Fibroblast of pulmonary artery (primary cell): ENCODE results near the gene AKR1B15.

Experiments
- DNase-seq: peaks from one replicate; pipeline ENCODE4 v3.0.0-alpha.2; 2010; ENCODE audit warnings: low read depth
- H3K4me3 ChIP-seq: replicated peaks from 2 replicates; pipeline ENCODE4 v1.5.1; 2011; ENCODE audit warnings: low read depth, mild to moderate bottlenecking, control low read depth, low read length, moderate library complexity
- CTCF ChIP-seq: IDR thresholded peaks from 2 replicates; pipeline ENCODE4 v1.5.1; 2011; ENCODE audit warnings: mild to moderate bottlenecking, control low read depth, low read length, inconsistent platforms; ENCODE audit errors: missing control alignments

AKR1B15 gene

GRCh38 chr7:134587750-134588149 is 38.8 kb downstream of the AKR1B15 start:
- no peak overlapping the region for H3K4me3 ChIP-seq
- DNase-seq: peak; percentile 59
- no peak for TF ChIP-seq CTCF

- H3K4me3 ChIP-seq: no peak overlapping the region
- no peak for TF ChIP-seq CTCF
- DNase-seq: no peak
Measured at GRCh38 chr7:134589491-134589941, 40.6 kb downstream of the AKR1B15 start.

GRCh38 chr7:134593530-134594392 is 44.9 kb downstream of the AKR1B15 start:
- peak; percentile 98 for DNase-seq
- no peak for TF ChIP-seq CTCF
- no peak overlapping the region for H3K4me3 ChIP-seq

GRCh38 chr7:134594877-134595276 is 46.0 kb downstream of the AKR1B15 start:
- TF ChIP-seq CTCF: no peak
- H3K4me3 ChIP-seq: no peak overlapping the region
- no peak for DNase-seq

GRCh38 chr7:134599371-134599770 is 50.5 kb downstream of the AKR1B15 start:
- TF ChIP-seq CTCF: no peak
- DNase-seq: no peak
- H3K4me3 ChIP-seq: no peak overlapping the region

- H3K4me3 ChIP-seq: no peak overlapping the region
- DNase-seq: no peak
- no peak for TF ChIP-seq CTCF
Measured at GRCh38 chr7:134601459-134601858, 52.5 kb downstream of the AKR1B15 start.
